GM19372 (cell line): Measurements from ENCODE around the gene KDR.

Experiments used
- ATAC-seq: cut with Tn5 transposase; IDR thresholded peaks from one replicate; pipeline ENCODE4 v1.9.1; 2021; ENCODE audit warnings: mild to moderate bottlenecking, low read depth, moderate library complexity; ENCODE audit not compliant: unreplicated experiment

Gene KDR

DNA sequence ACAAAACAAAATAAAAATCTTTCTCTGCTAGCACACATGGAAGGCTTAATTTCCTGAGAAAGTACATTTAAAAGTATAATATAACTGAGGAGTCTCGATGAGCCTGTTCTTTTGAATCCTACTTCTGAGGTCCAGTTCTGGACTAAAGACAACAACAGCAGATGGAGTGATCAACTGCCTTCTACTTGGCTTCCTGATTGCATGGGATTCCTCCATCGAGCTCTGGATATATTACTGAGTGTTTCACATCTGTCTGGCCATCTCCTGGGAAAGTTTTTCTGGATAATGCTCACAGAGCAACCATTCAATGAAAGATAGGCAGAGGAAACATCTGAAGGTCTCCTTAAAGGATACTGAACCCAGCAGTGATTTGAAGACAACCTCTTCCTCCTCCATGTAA is 42.6 kb downstream of the KDR start:
- no peak for ATAC-seq

DNA sequence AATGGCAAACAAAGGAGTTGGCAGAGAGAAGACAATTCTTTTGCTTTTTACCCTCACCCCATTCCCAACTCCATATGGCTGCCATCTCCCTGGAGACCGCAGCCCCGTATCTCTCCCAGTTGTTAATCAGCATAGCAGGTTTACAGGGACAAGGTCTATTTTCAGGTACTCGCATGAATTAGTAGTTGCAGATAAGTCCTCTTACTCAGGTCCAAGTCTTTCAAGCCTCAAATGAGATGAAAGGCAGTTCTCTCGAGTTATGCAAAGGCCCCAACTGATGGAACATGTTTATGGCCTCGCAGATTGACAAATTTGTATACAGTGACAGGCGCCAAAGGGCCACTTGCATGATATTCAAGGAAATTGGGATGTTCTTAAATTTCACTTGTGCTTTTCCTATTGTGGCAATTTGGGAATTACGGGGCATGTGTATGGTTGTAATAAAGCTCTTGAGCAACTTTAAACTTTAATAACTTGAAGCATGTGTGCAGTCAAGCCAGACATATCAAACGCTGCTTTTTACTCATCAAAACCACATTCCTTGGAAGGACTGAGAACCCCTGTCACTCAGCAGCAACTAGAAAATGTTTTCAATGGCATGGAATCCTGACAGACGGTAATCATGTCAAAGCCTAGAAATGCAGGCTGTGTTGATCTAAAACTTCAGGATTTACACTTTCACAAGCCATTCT is 45.1 kb downstream of the KDR start:
- ATAC-seq, result no peak

GRCh38 chr4:55079451-55080173 is 45.8 kb downstream of the KDR start:
- ATAC-seq, result no peak

DNA sequence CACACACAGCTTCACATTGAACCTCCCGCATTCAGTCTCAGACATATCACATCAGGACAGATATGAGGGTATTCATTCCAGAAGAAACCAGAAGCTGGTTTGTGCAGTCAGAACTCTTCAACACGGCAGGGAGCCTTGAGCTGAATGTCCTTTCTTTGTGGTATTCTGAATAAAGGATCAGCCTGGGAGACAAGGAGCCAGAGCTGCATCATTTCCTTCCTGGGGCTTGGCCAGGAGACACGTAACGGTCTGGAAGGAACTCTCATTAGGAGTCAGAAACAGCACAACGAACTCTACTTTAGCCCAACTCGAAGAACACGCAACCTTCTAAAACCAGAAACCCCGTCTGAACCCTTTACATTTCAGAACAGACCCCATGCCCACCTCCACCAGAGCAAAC is 46.4 kb downstream of the KDR start:
- ATAC-seq, result no peak

GRCh38 chr4:55077577-55077976 is 47.8 kb downstream of the KDR start:
- no peak for ATAC-seq

DNA sequence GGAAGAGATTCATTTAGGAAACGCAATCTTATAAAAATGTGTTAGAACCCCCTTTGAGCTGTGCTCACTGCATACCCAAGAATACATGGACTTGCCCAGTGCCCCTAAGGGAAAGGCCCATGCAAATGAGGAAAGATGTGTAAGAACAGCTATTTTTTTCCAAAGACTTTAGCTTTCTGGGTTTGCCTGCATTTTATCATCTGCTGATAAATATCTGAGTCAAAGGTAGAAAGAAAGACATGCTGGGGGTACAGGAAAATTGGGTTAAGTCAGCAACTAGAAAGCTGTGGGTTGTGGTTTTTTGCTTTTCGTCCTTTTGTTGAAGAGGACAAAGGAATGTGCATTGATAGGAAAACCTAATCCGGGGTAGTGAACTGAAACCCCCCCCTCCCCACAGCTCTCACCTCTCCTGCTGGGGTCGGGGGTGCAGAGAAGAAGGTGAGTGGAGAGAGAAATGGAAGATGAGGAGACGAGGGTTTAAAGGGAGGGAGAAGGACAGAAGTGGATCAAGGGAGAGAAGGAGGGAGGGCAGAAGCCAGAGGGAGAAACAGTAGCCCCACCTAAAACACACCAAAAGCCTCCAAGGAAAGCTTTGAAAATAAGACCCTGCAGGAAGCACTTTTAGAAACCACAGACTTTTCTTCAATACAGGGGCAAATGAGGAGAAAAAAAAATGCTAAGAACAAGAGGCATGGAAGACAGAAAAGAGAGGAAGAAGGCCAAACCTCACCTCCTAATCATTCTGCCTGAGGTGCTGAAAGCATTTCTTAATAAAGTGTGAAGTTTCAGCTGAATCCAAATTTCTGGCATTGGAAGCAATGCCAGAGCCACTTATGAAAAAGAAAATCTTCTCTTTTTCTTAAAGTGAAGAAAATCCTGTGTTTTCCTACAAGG is 49.3 kb downstream of the KDR start:
- no peak for ATAC-seq

GRCh38 chr4:55075376-55075775 is 50.0 kb downstream of the KDR start:
- ATAC-seq, result no peak

DNA sequence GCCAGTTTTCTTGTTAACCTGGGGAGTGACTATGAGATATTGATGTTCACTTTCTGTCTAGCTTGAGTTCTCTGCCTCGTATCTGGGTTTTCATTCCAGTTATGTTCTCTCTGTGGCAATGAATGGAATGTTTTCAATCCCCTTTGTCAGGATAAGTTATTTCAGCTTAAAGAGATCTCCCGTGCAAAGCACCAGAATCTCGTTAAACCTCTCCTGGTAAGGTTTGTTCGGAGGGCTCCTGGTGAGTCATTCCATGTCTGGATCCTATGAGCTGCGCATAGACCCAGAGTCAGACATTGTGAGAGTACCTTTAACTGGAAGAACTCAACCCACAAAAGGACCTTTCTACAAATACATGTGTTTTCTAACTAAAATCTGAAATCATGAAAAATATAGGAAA is 51.0 kb downstream of the KDR start:
- ATAC-seq, result no peak

- ATAC-seq, result no peak
These were observed 53.4 kb downstream of the KDR start for GRCh38 chr4:55071951-55072350.

- no peak for ATAC-seq
These were observed 56.1 kb downstream of the KDR start for GRCh38 chr4:55069248-55069647.

- no peak for ATAC-seq
These were observed 56.9 kb downstream of the KDR start for GRCh38 chr4:55068522-55068921.

DNA sequence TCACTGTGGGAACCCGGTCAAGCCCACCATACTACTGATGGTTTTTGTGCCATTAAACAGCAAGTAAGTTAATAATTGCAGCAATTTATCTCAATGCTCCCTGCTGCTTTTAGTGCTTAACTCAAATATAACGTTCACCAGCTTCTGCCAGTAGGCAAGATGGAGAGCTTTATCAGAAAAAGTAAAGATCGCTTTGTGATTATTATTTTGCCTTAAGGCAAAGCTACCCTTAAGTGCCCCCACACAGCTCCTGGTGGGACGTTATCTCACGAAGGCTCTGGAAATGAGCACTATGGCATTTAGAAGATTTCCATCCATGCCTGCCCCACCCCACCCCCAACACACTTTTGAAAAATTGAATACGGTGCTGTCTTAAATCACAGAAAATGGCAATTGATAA is 59.4 kb downstream of the KDR start:
- ATAC-seq, result no peak

- ATAC-seq, result no peak
These were observed 69.9 kb downstream of the KDR start for GRCh38 chr4:55055529-55055928.

GRCh38 chr4:55051532-55051931 is 73.9 kb downstream of the KDR start:
- no peak for ATAC-seq

GRCh38 chr4:55050418-55050950 is 74.9 kb downstream of the KDR start:
- no peak for ATAC-seq

DNA sequence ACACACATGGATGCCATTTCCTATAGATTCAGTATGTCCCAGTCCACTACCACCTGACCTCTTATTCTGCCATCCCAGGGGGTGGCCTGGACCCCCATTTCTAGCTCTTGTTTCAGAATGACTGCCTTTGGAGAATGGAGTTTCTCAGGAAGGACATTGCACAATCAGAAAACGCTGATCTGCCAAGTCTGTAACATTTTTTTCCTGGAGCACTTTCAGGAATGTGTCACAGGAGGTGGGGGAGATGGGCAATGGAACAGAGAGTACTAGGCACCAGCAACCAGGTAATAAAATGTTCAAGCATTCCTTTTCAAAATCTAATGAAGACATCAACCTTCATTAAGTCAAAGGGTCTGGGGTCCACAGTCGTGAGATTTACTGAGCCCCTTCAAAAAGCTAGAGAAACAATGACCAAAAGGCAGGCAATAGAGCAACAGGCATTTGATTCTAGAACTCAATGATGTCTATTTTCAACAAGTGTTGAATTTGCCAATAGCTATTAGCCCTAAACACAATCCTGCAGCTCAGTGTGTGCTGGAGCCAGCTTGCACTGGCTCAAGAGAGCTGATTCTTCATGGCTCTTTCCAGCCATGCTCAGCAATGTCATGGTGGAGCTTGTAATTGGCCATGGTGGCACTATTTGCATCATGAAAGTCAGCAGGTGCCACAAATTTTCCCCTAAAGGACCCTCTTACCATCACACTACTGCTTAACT is 87.1 kb downstream of the KDR start:
- ATAC-seq, result no peak

DNA sequence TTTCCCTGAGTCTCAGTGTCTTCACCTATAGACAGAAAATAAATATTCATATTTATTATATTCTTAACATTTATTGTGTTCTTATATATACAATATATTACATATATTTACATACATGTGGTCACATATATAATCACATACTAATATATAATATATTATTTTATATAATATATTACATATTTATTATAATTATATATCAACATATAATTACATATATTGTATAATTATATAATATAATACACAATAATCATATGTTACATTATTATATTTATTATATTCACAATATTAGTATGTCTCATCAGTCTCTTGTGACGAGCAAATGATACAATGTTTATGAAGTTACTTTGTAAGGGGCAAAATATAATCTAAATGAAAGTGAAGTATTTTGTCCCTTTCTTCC is 87.7 kb downstream of the KDR start:
- ATAC-seq, result no peak

DNA sequence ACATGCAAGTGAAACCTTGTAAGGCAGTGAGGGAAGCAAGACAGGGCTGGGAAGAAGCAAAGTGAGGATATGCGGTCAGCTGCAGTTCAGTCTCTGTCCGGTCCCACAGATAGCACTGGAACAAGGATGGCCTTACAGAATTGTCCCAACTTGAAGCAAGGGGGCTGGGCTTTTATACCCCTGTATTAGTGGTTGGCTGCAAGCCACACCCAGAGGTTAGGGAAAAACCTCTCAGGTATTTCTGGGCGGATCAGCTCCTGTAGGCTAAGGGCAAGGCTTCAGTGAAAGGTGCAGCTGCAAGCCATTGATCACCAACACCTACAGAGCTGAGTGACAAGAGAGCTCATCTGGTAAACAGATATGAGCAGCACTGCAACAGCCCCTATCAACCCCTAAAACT is 89.0 kb downstream of the KDR start:
- ATAC-seq, result no peak

DNA sequence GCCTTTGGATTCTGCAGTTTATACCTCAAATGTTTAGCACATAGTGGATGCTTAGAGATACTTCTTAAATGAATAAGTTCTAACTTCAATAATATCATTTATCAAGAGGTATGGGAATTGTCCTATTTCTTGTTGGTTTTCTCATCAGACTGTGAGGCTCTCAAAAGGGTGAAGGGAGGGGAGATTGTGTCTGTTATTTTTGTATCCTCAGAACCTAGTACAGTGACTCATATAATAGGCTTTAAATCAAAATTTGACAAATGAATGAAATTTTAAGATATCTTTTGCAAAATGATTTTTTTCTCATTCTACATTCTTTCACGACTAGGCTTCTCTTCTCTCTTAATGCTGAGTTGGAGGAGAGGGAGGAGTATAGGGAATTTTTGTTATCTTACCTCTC is 89.5 kb downstream of the KDR start:
- no peak for ATAC-seq

GRCh38 chr4:55033296-55033695 is 92.1 kb downstream of the KDR start:
- ATAC-seq, result no peak
